A673 (cell line): ENCODE results near the gene ST6GALNAC3. TPM values are rescaled to one million over a fixed set of nuclear protein-coding genes. Genes with fewer than 3 reads are reported as not detected.

Source experiments
- BruUV-seq: library from RNA; stranded (reverse); fragments of 400-500 nt; replicated peaks from 2 replicates; lab custom pipeline; 2021; lab: Mats Ljungman, UMichigan
- CTCF ChIA-PET: fragments of 300-600 bp; sonication (Branson Sonifier 250); formaldehyde crosslinking; loops from one replicate; lab custom pipeline; 2022; ENCODE audit warnings: antibody characterized with exemption; lab: Charles Lee
- POLR2A ChIA-PET: fragments of 300-600 bp; sonication (Branson Sonifier 250); formaldehyde crosslinking; loops from one replicate; lab custom pipeline; 2022; ENCODE audit warnings: antibody characterized with exemption; ENCODE audit not compliant: low non-redundant PET; lab: Charles Lee
- DNase-seq: peaks from one replicate; pipeline ENCODE4 v3.0.0-alpha.2; 2015; ENCODE audit warnings: low spot score
- H3K27ac ChIP-seq: fragments of 200-600 bp; sonication (generic); 2 replicates; pipeline ENCODE4 v1.5.1; 2016; ENCODE audit warnings: mixed run types, low read depth, mild to moderate bottlenecking, mixed read lengths, antibody characterized with exemption, low read length; ENCODE audit not compliant: poor library complexity, severe bottlenecking
- H3K27me3 ChIP-seq: fragments of 200-600 bp; sonication (generic); replicated peaks from 2 replicates; pipeline ENCODE4 v1.6.1; 2017; ENCODE audit warnings: mixed run types, low read depth, mild to moderate bottlenecking, mixed read lengths, antibody characterized with exemption, low read length; ENCODE audit not compliant: insufficient read depth, poor library complexity
- H3K36me3 ChIP-seq: fragments of 200-600 bp; sonication (generic); 2 replicates; pipeline ENCODE4 v1.6.1; 2016; ENCODE audit warnings: mixed run types, mild to moderate bottlenecking, mixed read lengths, antibody characterized with exemption, low read length; ENCODE audit not compliant: insufficient read depth, poor library complexity, severe bottlenecking
- H3K4me1 ChIP-seq: fragments of 200-600 bp; sonication (generic); 2 replicates; pipeline ENCODE4 v1.6.1; 2017; ENCODE audit warnings: mixed run types, mild to moderate bottlenecking, mixed read lengths, antibody characterized with exemption, low read length; ENCODE audit not compliant: insufficient read depth, poor library complexity, severe bottlenecking
- H3K4me3 ChIP-seq: fragments of 200-600 bp; sonication (generic); 2 replicates; pipeline ENCODE4 v1.5.1; 2016; ENCODE audit warnings: low read depth, mixed run types, mild to moderate bottlenecking, mixed read lengths, low read length; ENCODE audit not compliant: poor library complexity, severe bottlenecking
- H3K9me3 ChIP-seq: fragments of 200-600 bp; sonication (generic); 2 replicates; pipeline ENCODE4 v1.6.1; 2016; ENCODE audit warnings: mixed run types, low read depth, mild to moderate bottlenecking, mixed read lengths, antibody characterized with exemption, low read length; ENCODE audit not compliant: poor library complexity, severe bottlenecking
- CTCF ChIP-seq: fragments of 300-800, 200-600 bp; sonication (generic); conservative IDR thresholded peaks from 2 replicates; pipeline ENCODE4 v1.5.1; 2017; ENCODE audit warnings: low read depth, mild to moderate bottlenecking, antibody characterized with exemption, low read length, moderate library complexity, mixed read lengths
- EZH2 ChIP-seq: fragments of 200-600 bp; sonication (generic); IDR thresholded peaks from 2 replicates; pipeline ENCODE4 v1.6.1; 2017; ENCODE audit warnings: borderline replicate concordance, low read depth, mild to moderate bottlenecking, mixed read lengths, antibody characterized with exemption, low read length; ENCODE audit not compliant: poor library complexity, severe bottlenecking
- intact Hi-C: fragments of 100-400 bp; cut with micrococcal nuclease; formaldehyde crosslinking; loops from one replicate; pipeline ENCODE4 v1.10.0; 2022; ENCODE audit not compliant: unreplicated experiment
- total RNA-seq: library from RNA; stranded (reverse); gene quantifications from 2 replicates; pipeline ENCODE4 v1.2.3, GENCODE V29; 2021

ST6GALNAC3 gene
- total RNA-seq, 1 experiment from 2014 or later, result 1.2 TPM

GRCh38 chr1:76274302-76274701, 199.8 kb downstream of the ST6GALNAC3 start:
- Histone ChIP-seq H3K27ac (no peak overlapping the region), H3K4me1 (no peaks in the 10 kb centered on the region), H3K4me3 (no peak overlapping the region), H3K9me3 (no peaks in the 10 kb centered on the region), H3K27me3 (no peaks in the 10 kb centered on the region), H3K36me3 (no peaks in the 10 kb centered on the region)
- no TSS peak for BruUV-seq
- TF ChIP-seq EZH2, result no peak
- TF ChIP-seq CTCF, result no peak
- ChIA-PET POLR2A (no interaction called here), CTCF (no interaction called here)
- DNase-seq, result no peak
- intact Hi-C loops, result no loop called here

GRCh38 chr1:76274718-76275117, 200.2 kb downstream of the ST6GALNAC3 start:
- no peak overlapping the region for H3K4me3 ChIP-seq
- peaks cover under 1% of the 10 kb centered on the region for H3K27me3 ChIP-seq
- DNase-seq, result no peak
- H3K9me3 ChIP-seq, result no peaks in the 10 kb centered on the region
- H3K36me3 ChIP-seq, result no peaks in the 10 kb centered on the region
- no peak overlapping the region for H3K27ac ChIP-seq
- H3K4me1 ChIP-seq, result no peaks in the 10 kb centered on the region
- CTCF ChIA-PET, result no interaction called here
- intact Hi-C loops, result no loop called here
- TF ChIP-seq EZH2 (no peak), CTCF (no peak)
- POLR2A ChIA-PET, result no interaction called here
- no TSS peak for BruUV-seq

DNA sequence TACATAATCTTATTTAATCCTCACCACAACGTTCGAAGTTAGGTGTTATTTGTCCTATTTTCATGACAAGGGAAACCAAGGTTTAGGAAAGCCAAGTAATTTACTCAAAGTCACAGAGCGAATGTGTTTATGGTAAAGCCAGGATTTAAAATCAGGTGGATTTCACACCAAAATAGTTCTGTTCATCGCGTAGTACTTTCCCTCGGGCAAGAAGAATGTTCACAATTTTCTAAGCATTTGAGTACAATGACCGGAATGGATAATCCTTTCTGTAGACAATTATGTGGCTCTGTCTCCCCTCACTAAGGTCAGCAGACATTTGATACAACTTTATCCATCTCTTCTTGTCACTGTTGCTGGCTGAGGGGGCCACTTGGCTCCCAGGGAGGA, 204.2 kb downstream of the ST6GALNAC3 start:
- Histone ChIP-seq H3K4me3 (no peak overlapping the region), H3K36me3 (no peaks in the 10 kb centered on the region), H3K9me3 (no peaks in the 10 kb centered on the region), H3K27ac (no peak overlapping the region), H3K4me1 (no peaks in the 10 kb centered on the region), H3K27me3 (peaks cover 12% of the 10 kb centered on the region)
- DNase-seq, result no peak
- no TSS peak for BruUV-seq
- intact Hi-C loops, result no loop called here
- ChIA-PET CTCF (no interaction called here), POLR2A (no interaction called here)
- TF ChIP-seq EZH2, result no peak
- TF ChIP-seq CTCF, result no peak
